Astrocyte (in vitro differentiated cells and primary cell): ENCODE results near the gene MPST. TPM values are rescaled to one million over a fixed set of nuclear protein-coding genes. Genes with fewer than 3 reads are reported as not detected.

Experiments used
- DNase-seq: peaks from one replicate; pipeline ENCODE4 v3.0.0-alpha.2; 2010; ENCODE audit warnings: low read depth
- FAIRE-seq: peaks from 2 replicates; lab custom pipeline; 2011; peaks lifted over from hg19 to GRCh38; lab: Jason Lieb, UNC
- H2AFZ ChIP-seq: 2 replicates; pipeline ENCODE4 v1.6.0; 2012; ENCODE audit warnings: low read depth, low read length, inconsistent platforms
- H3K27ac ChIP-seq: 2 replicates; pipeline ENCODE4 v1.5.1; 2011; ENCODE audit warnings: low read depth, low read length, inconsistent platforms
- H3K27me3 ChIP-seq: 2 replicates; pipeline ENCODE4 v1.6.0; 2011; ENCODE audit warnings: low read length, inconsistent platforms; ENCODE audit not compliant: insufficient read depth
- H3K36me3 ChIP-seq: 2 replicates; pipeline ENCODE4 v1.5.1; 2011; ENCODE audit warnings: low read length, inconsistent platforms; ENCODE audit not compliant: insufficient read depth
- H3K4me1 ChIP-seq: 2 replicates; pipeline ENCODE4 v1.5.1; 2011; ENCODE audit warnings: low read length, inconsistent platforms; ENCODE audit not compliant: insufficient read depth
- H3K4me2 ChIP-seq: 2 replicates; pipeline ENCODE4 v1.6.0; 2012; ENCODE audit warnings: low read length, inconsistent platforms
- H3K4me3 ChIP-seq: 2 replicates; pipeline ENCODE4 v1.5.1; 2011; ENCODE audit warnings: low read depth, mild to moderate bottlenecking, low read length, inconsistent platforms; ENCODE audit not compliant: insufficient read depth
- H3K79me2 ChIP-seq: 2 replicates; pipeline ENCODE4 v1.6.0; 2012; ENCODE audit warnings: mild to moderate bottlenecking, low read length, inconsistent platforms; ENCODE audit not compliant: insufficient read depth
- H3K9ac ChIP-seq: 2 replicates; pipeline ENCODE4 v1.6.0; 2012; ENCODE audit warnings: mild to moderate bottlenecking, low read length, inconsistent platforms
- H3K9me3 ChIP-seq: 2 replicates; pipeline ENCODE4 v1.5.1; 2012; ENCODE audit warnings: low read depth, mild to moderate bottlenecking, low read length, inconsistent platforms; ENCODE audit not compliant: insufficient read depth
- H4K20me1 ChIP-seq: 2 replicates; pipeline ENCODE4 v1.6.0; 2012; ENCODE audit warnings: low read length, inconsistent platforms; ENCODE audit not compliant: insufficient read depth
- H3K27ac Mint-ChIP-seq: one replicate; pipeline ENCODE4 v1.8.0; 2021; ENCODE audit warnings: mild to moderate bottlenecking, mixed read lengths; ENCODE audit not compliant: unreplicated experiment
- H3K27me3 Mint-ChIP-seq: one replicate; pipeline ENCODE4 v1.8.0; 2021; ENCODE audit warnings: low read depth, mixed read lengths; ENCODE audit not compliant: unreplicated experiment
- H3K36me3 Mint-ChIP-seq: one replicate; pipeline ENCODE4 v1.8.0; 2021; ENCODE audit warnings: low read depth, mixed read lengths; ENCODE audit not compliant: unreplicated experiment
- H3K4me1 Mint-ChIP-seq: one replicate; pipeline ENCODE4 v1.8.0; 2021; ENCODE audit warnings: low read depth, mixed read lengths; ENCODE audit not compliant: unreplicated experiment
- H3K4me3 Mint-ChIP-seq: one replicate; pipeline ENCODE4 v1.8.0; 2021; ENCODE audit warnings: mild to moderate bottlenecking, moderate library complexity, mixed read lengths; ENCODE audit not compliant: unreplicated experiment
- H3K9me3 Mint-ChIP-seq: one replicate; pipeline ENCODE4 v1.8.0; 2021; ENCODE audit warnings: mild to moderate bottlenecking, mixed read lengths; ENCODE audit not compliant: unreplicated experiment
- EZH2 ChIP-seq: IDR thresholded peaks from 2 replicates; pipeline ENCODE4 v1.6.1; 2012; ENCODE audit warnings: mild to moderate bottlenecking, low read length, inconsistent platforms; ENCODE audit not compliant: insufficient read depth
- total RNA-seq: library from RNA; stranded (reverse); gene quantifications from 2 replicates; pipeline ENCODE4 v1.2.1, GENCODE V29; 2021
- TF ChIP-seq, protein P1 (sequence below): IDR thresholded peaks from 2 replicates; pipeline ENCODE4 v1.5.1; 2011; ENCODE audit warnings: low read depth, mild to moderate bottlenecking, inconsistent platforms, low read length, moderate library complexity; ENCODE audit not compliant: insufficient read depth

Gene MPST
- total RNA-seq, 1 donor from 2014 or later: 67.8 TPM

DNA sequence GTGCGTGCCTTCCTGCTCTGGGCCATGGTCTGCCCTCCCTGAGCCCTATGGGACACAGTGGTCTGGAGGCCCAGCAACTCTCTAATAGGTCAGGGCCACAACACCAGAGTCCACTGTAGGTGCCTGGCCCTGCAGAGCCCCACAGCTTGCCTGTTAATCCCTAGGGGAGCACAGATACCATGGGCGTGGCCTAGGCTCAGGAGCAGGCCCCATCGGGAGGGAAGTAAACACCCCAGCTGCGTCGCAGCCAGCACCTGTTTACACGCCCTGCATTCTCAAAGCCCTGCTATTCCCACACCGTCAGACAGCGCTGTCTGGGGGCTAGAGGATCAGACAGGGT is 34.5 kb downstream of the MPST start:
- Histone ChIP-seq H3K9ac (no peak overlapping the region), H3K4me1 (peaks cover 5% of the 10 kb centered on the region), H3K36me3 (peaks cover 3% of the 10 kb centered on the region), H3K4me3 (no peak overlapping the region), H3K9me3 (no peaks in the 10 kb centered on the region), H4K20me1 (peaks cover 25% of the 10 kb centered on the region), H3K79me2 (peaks cover 8% of the 10 kb centered on the region), H2AFZ (no peak overlapping the region), H3K27me3 (no peaks in the 10 kb centered on the region), H3K27ac (no peak overlapping the region), H3K4me2 (no peak overlapping the region)
- Mint-ChIP-seq H3K36me3 (peaks cover 23% of the 10 kb centered on the region), H3K27me3 (peaks cover 6% of the 10 kb centered on the region), H3K4me1 (peaks cover 4% of the 10 kb centered on the region), H3K4me3 (no peak overlapping the region), H3K27ac (no peak overlapping the region), H3K9me3 (no peaks in the 10 kb centered on the region)
- DNase-seq (no peak), FAIRE-seq (no peak)
- TF ChIP-seq EZH2: no peak
- TF ChIP-seq, protein P1, sequence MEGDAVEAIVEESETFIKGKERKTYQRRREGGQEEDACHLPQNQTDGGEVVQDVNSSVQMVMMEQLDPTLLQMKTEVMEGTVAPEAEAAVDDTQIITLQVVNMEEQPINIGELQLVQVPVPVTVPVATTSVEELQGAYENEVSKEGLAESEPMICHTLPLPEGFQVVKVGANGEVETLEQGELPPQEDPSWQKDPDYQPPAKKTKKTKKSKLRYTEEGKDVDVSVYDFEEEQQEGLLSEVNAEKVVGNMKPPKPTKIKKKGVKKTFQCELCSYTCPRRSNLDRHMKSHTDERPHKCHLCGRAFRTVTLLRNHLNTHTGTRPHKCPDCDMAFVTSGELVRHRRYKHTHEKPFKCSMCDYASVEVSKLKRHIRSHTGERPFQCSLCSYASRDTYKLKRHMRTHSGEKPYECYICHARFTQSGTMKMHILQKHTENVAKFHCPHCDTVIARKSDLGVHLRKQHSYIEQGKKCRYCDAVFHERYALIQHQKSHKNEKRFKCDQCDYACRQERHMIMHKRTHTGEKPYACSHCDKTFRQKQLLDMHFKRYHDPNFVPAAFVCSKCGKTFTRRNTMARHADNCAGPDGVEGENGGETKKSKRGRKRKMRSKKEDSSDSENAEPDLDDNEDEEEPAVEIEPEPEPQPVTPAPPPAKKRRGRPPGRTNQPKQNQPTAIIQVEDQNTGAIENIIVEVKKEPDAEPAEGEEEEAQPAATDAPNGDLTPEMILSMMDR: no peak

DNA sequence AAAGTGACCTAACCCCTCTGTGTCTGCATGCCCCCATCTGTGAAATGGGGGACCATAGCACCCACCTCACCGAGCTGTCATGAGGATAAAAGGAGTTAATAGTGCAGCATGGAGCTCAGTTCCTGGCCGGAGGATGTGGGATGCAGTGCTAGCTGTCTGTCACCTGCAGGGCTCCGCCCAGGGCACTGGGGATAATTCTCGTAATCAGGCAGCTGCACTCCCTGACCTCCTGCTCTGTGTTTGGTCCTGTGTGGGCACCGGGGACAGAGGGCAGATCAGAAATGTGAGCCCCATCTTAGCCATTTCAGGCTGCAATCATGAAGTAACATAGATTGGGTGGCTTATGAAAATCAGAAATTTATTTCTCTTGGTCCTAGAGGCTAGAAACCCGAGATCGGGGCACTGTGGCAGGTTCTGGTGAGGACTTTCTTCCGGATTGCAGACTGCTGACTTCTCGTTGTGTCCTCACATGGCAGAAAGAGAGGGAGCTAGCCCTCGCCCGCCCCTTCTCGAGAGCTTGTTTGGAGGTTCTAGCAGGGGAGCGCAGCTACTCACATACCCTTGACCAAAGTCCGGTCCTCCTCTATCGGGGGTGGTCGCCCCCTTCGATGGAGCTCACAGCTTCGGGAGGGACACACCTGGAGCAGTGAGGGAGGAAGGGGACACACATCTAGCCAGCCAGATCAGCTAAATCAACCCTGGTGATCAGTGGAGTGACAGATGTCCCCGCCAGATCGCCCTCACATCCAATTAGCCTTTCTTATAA is 35.2 kb downstream of the MPST start:
- TF ChIP-seq EZH2: no peak
- TF ChIP-seq, protein P1: no peak
- Histone ChIP-seq H3K4me1 (peaks cover 5% of the 10 kb centered on the region), H4K20me1 (peaks cover 25% of the 10 kb centered on the region), H2AFZ (no peak overlapping the region), H3K9ac (no peak overlapping the region), H3K27me3 (no peaks in the 10 kb centered on the region), H3K79me2 (peaks cover 8% of the 10 kb centered on the region), H3K9me3 (no peaks in the 10 kb centered on the region), H3K27ac (no peak overlapping the region), H3K4me3 (no peak overlapping the region), H3K4me2 (no peak overlapping the region), H3K36me3 (peaks cover 3% of the 10 kb centered on the region)
- Mint-ChIP-seq H3K4me3 (no peak overlapping the region), H3K36me3 (peaks cover 23% of the 10 kb centered on the region), H3K27me3 (peaks cover 6% of the 10 kb centered on the region), H3K27ac (no peak overlapping the region), H3K9me3 (no peaks in the 10 kb centered on the region), H3K4me1 (peaks cover 4% of the 10 kb centered on the region)
- FAIRE-seq (no peak), DNase-seq (no peak)

DNA sequence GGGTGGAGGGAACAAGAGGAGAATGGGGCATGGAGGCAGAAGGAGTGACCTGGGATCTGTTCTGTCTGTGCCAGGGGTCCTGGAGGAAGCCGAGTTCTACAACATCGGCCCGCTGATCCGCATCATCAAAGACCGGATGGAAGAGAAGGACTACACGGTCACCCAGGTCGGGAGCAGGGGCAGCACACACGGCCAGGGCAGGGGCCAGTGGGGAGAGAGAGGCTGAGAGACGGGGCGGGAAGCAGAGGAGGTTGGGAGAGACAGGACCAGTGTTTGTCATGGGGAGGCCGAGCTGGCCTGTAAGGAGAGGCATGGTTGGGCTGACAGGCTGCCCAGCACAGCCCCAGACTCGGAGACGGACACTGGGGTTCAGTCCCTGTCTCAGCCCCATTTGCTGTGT is 36.7 kb downstream of the MPST start:
- no peak overlapping the region for H3K27ac Mint-ChIP-seq
- no peak overlapping the region for H2AFZ ChIP-seq
- peaks cover 8% of the 10 kb centered on the region for H3K79me2 ChIP-seq
- peaks cover 5% of the 10 kb centered on the region for H3K4me1 ChIP-seq
- H3K4me3 Mint-ChIP-seq: no peak overlapping the region
- no peaks in the 10 kb centered on the region for H3K27me3 ChIP-seq
- FAIRE-seq (no peak), DNase-seq (no peak)
- H3K4me3 ChIP-seq: no peak overlapping the region
- H3K4me1 Mint-ChIP-seq: peaks cover 4% of the 10 kb centered on the region
- no peak overlapping the region for H3K4me2 ChIP-seq
- peaks cover 6% of the 10 kb centered on the region for H3K27me3 Mint-ChIP-seq
- no peaks in the 10 kb centered on the region for H3K9me3 Mint-ChIP-seq
- peaks cover 23% of the 10 kb centered on the region for H3K36me3 Mint-ChIP-seq
- H3K36me3 ChIP-seq: peaks cover 3% of the 10 kb centered on the region
- H3K9me3 ChIP-seq: no peaks in the 10 kb centered on the region
- no peak overlapping the region for H3K9ac ChIP-seq
- no peak overlapping the region for H3K27ac ChIP-seq
- peaks cover 25% of the 10 kb centered on the region for H4K20me1 ChIP-seq
- no peak for TF ChIP-seq EZH2
- TF ChIP-seq, protein P1: no peak
